HFF-Myc (cell line): ENCODE data around the gene CDH4.
A peak's percentile ranks its signal among the peaks of the same experiment; 100 is the strongest.

Experiments used
- DNase-seq: peaks from one replicate; pipeline ENCODE4 v3.0.0-alpha.2; 2011; ENCODE audit warnings: low read depth; ENCODE audit errors: extremely low read depth
- H3K4me3 ChIP-seq: replicated peaks from 2 replicates; pipeline ENCODE4 v1.5.1; 2011; ENCODE audit warnings: low read depth, mild to moderate bottlenecking, control low read depth, low read length
- CTCF ChIP-seq: IDR thresholded peaks from 2 replicates; pipeline ENCODE4 v1.5.1; 2012; ENCODE audit warnings: mild to moderate bottlenecking, low read depth, low read length, control low read depth; ENCODE audit errors: missing control alignments

CDH4 gene

GRCh38 chr20:61480158-61480825 lies 228.2 kb downstream of the CDH4 start:
- DNase-seq, result no peak
- no peak overlapping the region for H3K4me3 ChIP-seq
- TF ChIP-seq CTCF, result peak; percentile 7

GRCh38 chr20:61482056-61482887 lies 230.2 kb downstream of the CDH4 start:
- no peak for TF ChIP-seq CTCF
- H3K4me3 ChIP-seq, result no peak overlapping the region
- DNase-seq, result no peak

GRCh38 chr20:61482901-61483300 lies 230.8 kb downstream of the CDH4 start:
- TF ChIP-seq CTCF, result no peak
- DNase-seq, result no peak

GRCh38 chr20:61483336-61484067 lies 231.4 kb downstream of the CDH4 start:
- H3K4me3 ChIP-seq, result no peak overlapping the region
- TF ChIP-seq CTCF, result no peak
- no peak for DNase-seq

More at GRCh38 chr20:61482901-61483300, 230.8 kb downstream of the CDH4 start:
- no peak overlapping the region for H3K4me3 ChIP-seq

GRCh38 chr20:61486198-61486597 lies 234.1 kb downstream of the CDH4 start:
- DNase-seq, result no peak
- H3K4me3 ChIP-seq, result no peak overlapping the region
- no peak for TF ChIP-seq CTCF

- DNase-seq, result no peak
- no peak overlapping the region for H3K4me3 ChIP-seq
- no peak for TF ChIP-seq CTCF
Measured at GRCh38 chr20:61487346-61487996, 235.4 kb downstream of the CDH4 start.
